Gastrocnemius medialis (tissue), 4 donors: Measurements from ENCODE around the gene EVI2A. TPM values are rescaled to one million over a fixed set of nuclear protein-coding genes. Genes with fewer than 3 reads are reported as not detected.
"Not testable (repeated sequence)": the region's sequence is repeated elsewhere in the genome, so short reads cannot be mapped to it uniquely, and the experiment has no call there.

ENCODE experiments used
- ATAC-seq, 2 donors: fragments of 150-250 bp; one replicate each; pipeline ENCODE4 v1.9.1; 2016
- DNase-seq, 2 donors: peaks; one replicate each; pipeline ENCODE4 v3.0.0-alpha.2; 2019
- H3K27ac ChIP-seq, 4 donors: fragments of 200-600 bp; sonication (generic); 1 replicate in 1 of 4; 2 replicates in 3 of 4; pipeline ENCODE4 v1.5.1; 2016 to 2018; ENCODE audit warnings: mild to moderate bottlenecking in 2 of 4, moderate library complexity in 1 of 4
- H3K27me3 ChIP-seq, 3 donors: fragments of 200-600 bp; sonication (generic) in 2 of 3; 1 replicate in 1 of 3; 2 replicates in 2 of 3; pipeline versions ENCODE4 v1.5.1 to v1.6.0; 2016 to 2019; ENCODE audit warnings: mild to moderate bottlenecking in 1 of 3, moderate library complexity in 1 of 3
- H3K36me3 ChIP-seq, 2 donors: fragments of 200-600 bp; sonication (generic) in 1 of 2; one replicate each; pipeline ENCODE4 v1.5.1; 2017 to 2018
- H3K4me1 ChIP-seq, 2 donors: fragments of 200-600 bp; sonication (generic) in 1 of 2; one replicate each; pipeline ENCODE4 v1.5.1; 2016 to 2017; ENCODE audit warnings: mild to moderate bottlenecking in 2 of 2
- H3K4me3 ChIP-seq, 4 donors: fragments of 200-600 bp; sonication (generic) in 3 of 4; 1 replicate in 1 of 4; 2 replicates in 3 of 4; pipeline ENCODE4 v1.5.1; 2016 to 2019; ENCODE audit warnings: mild to moderate bottlenecking in 2 of 4
- H3K9me3 ChIP-seq, 3 donors: fragments of 200-600 bp; sonication (generic) in 2 of 3; 1 replicate in 1 of 3; 2 replicates in 2 of 3; pipeline ENCODE4 v1.5.1; 2016 to 2019
- POLR2A ChIP-seq, 2 donors: fragments of 450-650 bp; IDR thresholded peaks; one replicate each; pipeline ENCODE4 v1.6.1; 2017; ENCODE audit warnings: antibody characterized with exemption in 2 of 2, mild to moderate bottlenecking in 2 of 2, moderate library complexity in 2 of 2
- in situ Hi-C, 4 donors: fragments of 200-750 bp; cut with MboI; loops; one replicate each; pipeline versions ENCODE4 v1.15.0 to v1.8.0; 2017; ENCODE audit warnings: low sequenced_read_pairs in 4 of 4
- intact Hi-C: fragments of 100-400 bp; cut with DNase I; formaldehyde crosslinking; loops from one replicate; pipeline ENCODE4 v1.15.1; 2023; ENCODE audit warnings: low total_unique reads
- total RNA-seq, 4 donors: library from RNA; depleted of rRNA; stranded (reverse); fragments of >200 nt; gene quantifications; one replicate each; pipeline versions ENCODE4 v1.1.0 to v1.2.3, GENCODE V29; 2016
- TF ChIP-seq, protein P1 (sequence below), 5 experiments: fragments of 450-650 bp in 3 of 5; fragments of 200-600 bp in 2 of 5; sonication (generic) in 2 of 5; IDR thresholded peaks in 4 of 5; conservative IDR thresholded peaks in 1 of 5; 1 replicate in 4 of 5; 2 replicates in 1 of 5; pipeline ENCODE4 v1.5.1; 2016 to 2019; ENCODE audit warnings: antibody characterized with exemption in 5 of 5, mild to moderate bottlenecking in 3 of 5, moderate library complexity in 3 of 5

The EVI2A gene
- total RNA-seq, 4 donors from 2014 or later: 0.49 to 2.2 (median 0.96) TPM

DNA sequence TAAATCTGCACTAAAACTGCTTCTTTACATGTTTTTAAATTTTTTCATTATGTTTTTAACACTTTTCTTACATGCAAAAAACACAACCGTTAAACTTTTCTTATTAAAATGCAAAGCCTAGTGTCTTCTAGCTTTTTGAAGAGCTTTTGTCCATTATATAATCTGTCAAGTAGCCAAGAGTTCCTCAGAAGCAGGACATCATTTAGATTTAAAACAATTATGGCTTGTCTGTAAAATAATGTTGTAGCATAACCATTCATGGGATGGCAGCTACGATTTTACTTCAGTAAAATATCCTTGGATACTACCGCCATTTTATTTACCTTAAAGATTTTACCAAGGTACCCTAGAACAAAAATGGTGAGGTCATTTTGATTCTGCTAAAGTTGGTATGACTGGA is 27.2 kb downstream of the EVI2A start:
- no peaks in the 10 kb centered on the region for H3K4me1 ChIP-seq
- H3K27ac ChIP-seq: no peak overlapping the region
- no peak for TF ChIP-seq POLR2A (IDR thresholded peaks at IDR 0.05)
- TF ChIP-seq, protein P1, sequence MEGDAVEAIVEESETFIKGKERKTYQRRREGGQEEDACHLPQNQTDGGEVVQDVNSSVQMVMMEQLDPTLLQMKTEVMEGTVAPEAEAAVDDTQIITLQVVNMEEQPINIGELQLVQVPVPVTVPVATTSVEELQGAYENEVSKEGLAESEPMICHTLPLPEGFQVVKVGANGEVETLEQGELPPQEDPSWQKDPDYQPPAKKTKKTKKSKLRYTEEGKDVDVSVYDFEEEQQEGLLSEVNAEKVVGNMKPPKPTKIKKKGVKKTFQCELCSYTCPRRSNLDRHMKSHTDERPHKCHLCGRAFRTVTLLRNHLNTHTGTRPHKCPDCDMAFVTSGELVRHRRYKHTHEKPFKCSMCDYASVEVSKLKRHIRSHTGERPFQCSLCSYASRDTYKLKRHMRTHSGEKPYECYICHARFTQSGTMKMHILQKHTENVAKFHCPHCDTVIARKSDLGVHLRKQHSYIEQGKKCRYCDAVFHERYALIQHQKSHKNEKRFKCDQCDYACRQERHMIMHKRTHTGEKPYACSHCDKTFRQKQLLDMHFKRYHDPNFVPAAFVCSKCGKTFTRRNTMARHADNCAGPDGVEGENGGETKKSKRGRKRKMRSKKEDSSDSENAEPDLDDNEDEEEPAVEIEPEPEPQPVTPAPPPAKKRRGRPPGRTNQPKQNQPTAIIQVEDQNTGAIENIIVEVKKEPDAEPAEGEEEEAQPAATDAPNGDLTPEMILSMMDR (IDR thresholded peaks at IDR 0.05 in 4 of 5, conservative IDR thresholded peaks at IDR 0.05 in 1 of 5): no peak
- in situ Hi-C loops: loop anchor here in 1 of 4 donors (25.0 kb wide), 1 partner anchor 107 kb away; no protein-coding TSS in a partner anchor
- intact Hi-C loops: no loop called here
- no peaks in the 10 kb centered on the region for H3K36me3 ChIP-seq
- no peaks in the 10 kb centered on the region for H3K9me3 ChIP-seq
- no peak overlapping the region for H3K4me3 ChIP-seq
- DNase-seq (no peak), ATAC-seq (no peak)
- H3K27me3 ChIP-seq: no peaks in the 10 kb centered on the region

DNA sequence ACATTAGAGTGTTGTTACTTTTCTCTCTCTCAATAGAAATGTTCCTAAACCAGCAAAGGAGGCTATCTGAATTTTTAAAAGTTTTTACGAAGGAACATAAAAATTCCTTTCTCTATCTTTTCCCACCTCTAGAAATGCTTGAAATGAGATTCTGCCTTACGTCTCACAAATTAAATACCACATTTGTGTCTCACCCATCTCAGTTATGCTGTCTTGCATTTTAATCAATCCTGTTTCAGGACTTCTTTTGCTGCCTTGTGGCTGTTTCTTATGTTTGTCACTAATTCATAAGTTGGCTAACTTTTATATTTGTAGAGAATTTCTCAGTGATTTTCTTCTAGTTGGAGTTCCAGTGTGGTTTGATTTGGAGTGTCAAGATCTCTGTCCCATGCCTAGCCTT is 27.8 kb downstream of the EVI2A start:
- no peaks in the 10 kb centered on the region for H3K9me3 ChIP-seq
- H3K27me3 ChIP-seq: no peaks in the 10 kb centered on the region
- TF ChIP-seq, protein P1 (IDR thresholded peaks at IDR 0.05 in 4 of 5, conservative IDR thresholded peaks at IDR 0.05 in 1 of 5): no peak
- no peak for TF ChIP-seq POLR2A (IDR thresholded peaks at IDR 0.05)

DNA sequence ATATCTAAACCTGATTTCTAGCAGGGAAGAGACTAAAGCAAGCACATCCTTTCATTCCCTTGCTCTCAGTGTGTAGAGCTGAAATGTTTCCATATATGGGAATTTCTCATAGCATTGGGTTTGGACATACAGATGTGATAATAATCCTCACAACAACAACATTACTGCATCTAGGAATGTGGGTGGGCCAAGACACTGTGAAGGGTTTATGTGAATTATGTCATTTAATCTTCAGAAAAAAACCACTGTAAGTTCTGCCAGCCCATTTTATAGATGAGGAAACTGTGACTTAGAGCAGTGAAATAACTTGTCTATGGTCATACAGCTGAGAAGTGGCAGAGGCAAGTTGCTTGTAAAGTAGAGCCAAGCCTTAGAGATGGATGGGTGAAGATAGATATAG is 29.6 kb downstream of the EVI2A start:
- DNase-seq (no peak), ATAC-seq (no peak)
- Histone ChIP-seq H3K27me3 (no peaks in the 10 kb centered on the region), H3K9me3 (no peaks in the 10 kb centered on the region), H3K36me3 (no peaks in the 10 kb centered on the region), H3K4me3 (no peak overlapping the region), H3K27ac (no peak overlapping the region), H3K4me1 (no peaks in the 10 kb centered on the region)
- in situ Hi-C loops: loop anchor here in 1 of 4 donors (25.0 kb wide), 1 partner anchor 105 kb away; no protein-coding TSS in a partner anchor
- intact Hi-C loops: no loop called here
- no peak for TF ChIP-seq POLR2A (IDR thresholded peaks at IDR 0.05)
- TF ChIP-seq, protein P1 (IDR thresholded peaks at IDR 0.05 in 4 of 5, conservative IDR thresholded peaks at IDR 0.05 in 1 of 5): no peak

More for the DNA sequence above, 27.8 kb downstream of the EVI2A start:
- no peak overlapping the region for H3K27ac ChIP-seq
- ATAC-seq (no peak), DNase-seq (no peak)
- in situ Hi-C loops (loop anchor here in 1 of 4 donors (25.0 kb wide), 1 partner anchor 106 kb away; no protein-coding TSS in a partner anchor), intact Hi-C loops (no loop called here)
- no peaks in the 10 kb centered on the region for H3K4me1 ChIP-seq
- no peak overlapping the region for H3K4me3 ChIP-seq
- no peaks in the 10 kb centered on the region for H3K36me3 ChIP-seq

DNA sequence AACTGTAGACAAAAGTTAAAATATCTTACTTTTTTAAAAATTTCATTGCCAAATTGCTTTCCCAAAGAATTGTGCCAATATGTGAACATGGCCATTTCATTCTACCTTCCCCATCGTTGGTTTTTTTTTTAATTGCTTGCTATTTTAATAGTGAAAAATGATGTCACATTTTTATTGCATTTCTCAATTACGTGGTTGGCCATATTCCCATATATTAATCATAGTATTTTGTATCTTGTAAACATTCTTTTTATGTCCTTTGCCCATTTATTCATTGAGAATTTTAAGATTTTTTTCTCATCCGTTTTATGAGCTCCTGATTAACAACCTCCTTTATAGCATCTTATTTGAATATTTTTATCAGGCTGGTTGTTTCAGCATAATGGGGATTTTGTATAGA is 31.6 kb downstream of the EVI2A start:
- no peaks in the 10 kb centered on the region for H3K36me3 ChIP-seq

DNA sequence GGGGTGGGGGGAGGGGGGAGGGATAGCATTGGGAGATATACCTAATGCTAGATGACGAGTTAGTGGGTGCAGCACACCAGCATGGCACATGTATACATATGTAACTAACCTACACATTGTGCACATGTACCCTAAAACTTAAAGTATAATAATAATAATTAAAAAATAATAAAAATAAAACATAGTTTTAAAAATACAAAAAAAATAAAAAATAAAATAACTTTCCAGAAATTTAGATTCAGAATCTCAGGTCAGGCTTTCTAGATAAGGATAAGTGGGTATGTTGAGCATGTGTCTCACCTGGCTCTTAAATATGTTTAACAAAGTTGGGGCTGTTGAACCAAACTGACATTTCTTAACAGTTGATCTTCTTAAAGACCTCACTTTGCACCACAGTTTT is 33.5 kb downstream of the EVI2A start:
- H3K4me1 ChIP-seq, intact Hi-C loops, ATAC-seq: not testable (repeated sequence)

More for the DNA sequence above, 31.6 kb downstream of the EVI2A start:
- no peak overlapping the region for H3K27ac ChIP-seq
- intact Hi-C loops: no loop called here
- no peak for DNase-seq
- no peaks in the 10 kb centered on the region for H3K27me3 ChIP-seq
- ATAC-seq: no peak
- no peaks in the 10 kb centered on the region for H3K4me1 ChIP-seq
- in situ Hi-C loops: loop anchor here in 1 of 4 donors (25.0 kb wide), 1 partner anchor 102 kb away; no protein-coding TSS in a partner anchor
- H3K4me3 ChIP-seq: no peak overlapping the region
- no peaks in the 10 kb centered on the region for H3K9me3 ChIP-seq
- TF ChIP-seq, protein P1 (IDR thresholded peaks at IDR 0.05 in 4 of 5, conservative IDR thresholded peaks at IDR 0.05 in 1 of 5): no peak
- TF ChIP-seq POLR2A (IDR thresholded peaks at IDR 0.05): no peak

More for the DNA sequence above, 33.5 kb downstream of the EVI2A start:
- H3K27me3 ChIP-seq, H3K9me3 ChIP-seq, DNase-seq, H3K27ac ChIP-seq, H3K36me3 ChIP-seq, H3K4me3 ChIP-seq: not testable (repeated sequence)
- in situ Hi-C loops: loop anchor here in 1 of 4 donors (25.0 kb wide), 1 partner anchor 101 kb away; no protein-coding TSS in a partner anchor
